Neural cell (in vitro differentiated cells): ENCODE results near the gene BMP7. TPM values are rescaled to one million over a fixed set of nuclear protein-coding genes. Genes with fewer than 3 reads are reported as not detected.
"Not testable (repeated sequence)": the region's sequence is repeated elsewhere in the genome, so short reads cannot be mapped to it uniquely, and the experiment has no call there.

ENCODE experiments used
- H2AFZ ChIP-seq: fragments of 200-600, 300-800 bp; sonication (generic), shearing (Covaris generic); 2 replicates; pipeline ENCODE4 v1.6.0; 2014; ENCODE audit warnings: low read depth, mild to moderate bottlenecking, antibody characterized with exemption, low read length, moderate library complexity
- H3F3A ChIP-seq: fragments of 200-600 bp; shearing (Covaris generic); 2 replicates; pipeline ENCODE4 v1.6.1; 2016; ENCODE audit warnings: mild to moderate bottlenecking, moderate library complexity, mixed read lengths, antibody characterized with exemption, low read length; ENCODE audit not compliant: insufficient read depth, poor library complexity, severe bottlenecking
- H3K27ac ChIP-seq: fragments of 200-600, 300-800 bp; sonication (generic), shearing (Covaris generic); 2 replicates; pipeline ENCODE4 v1.5.1; 2014; ENCODE audit warnings: mild to moderate bottlenecking, low read length, moderate library complexity
- H3K27me3 ChIP-seq: fragments of 300-800, 200-600 bp; sonication (generic), shearing (Covaris generic); 2 replicates; pipeline ENCODE4 v1.6.0; 2014; ENCODE audit warnings: mild to moderate bottlenecking, low read depth, low read length, moderate library complexity; ENCODE audit not compliant: insufficient read depth
- H3K36me3 ChIP-seq: fragments of 300-800, 200-600 bp; sonication (generic), shearing (Covaris generic); 2 replicates; pipeline ENCODE4 v1.5.1; 2014; ENCODE audit warnings: mild to moderate bottlenecking, antibody characterized with exemption, low read length, moderate library complexity; ENCODE audit not compliant: insufficient read depth
- H3K4me2 ChIP-seq: fragments of 300-800, 200-600 bp; sonication (generic), shearing (Covaris generic); 2 replicates; pipeline ENCODE4 v1.6.0; 2014; ENCODE audit warnings: mild to moderate bottlenecking, low read length
- H3K4me3 ChIP-seq: fragments of 300-800, 200-600 bp; sonication (generic), shearing (Covaris generic); 2 replicates; pipeline ENCODE4 v1.5.1; 2014; ENCODE audit warnings: mild to moderate bottlenecking, low read length, moderate library complexity
- H3K79me2 ChIP-seq: fragments of 200-600 bp; shearing (Covaris generic); replicated peaks from 2 replicates; pipeline ENCODE4 v1.6.0; 2014; ENCODE audit warnings: mild to moderate bottlenecking, low read length, moderate library complexity; ENCODE audit not compliant: insufficient read depth
- H3K9ac ChIP-seq: fragments of 300-800, 200-600 bp; sonication (generic), shearing (Covaris generic); 2 replicates; pipeline ENCODE4 v1.6.1; 2016; ENCODE audit warnings: mild to moderate bottlenecking, low read length, mixed read lengths
- H3K9me2 ChIP-seq: fragments of 200-600 bp; shearing (Covaris generic); 2 replicates; pipeline ENCODE4 v1.6.1; 2016; ENCODE audit warnings: mild to moderate bottlenecking, low read length, mixed read lengths; ENCODE audit not compliant: insufficient read depth
- H3K9me3 ChIP-seq: fragments of 200-600, 300-800 bp; sonication (generic), shearing (Covaris generic); 2 replicates; pipeline ENCODE4 v1.6.1; 2016; ENCODE audit warnings: mild to moderate bottlenecking, mixed run types, low read length, moderate library complexity, mixed read lengths
- H4K20me1 ChIP-seq: fragments of 200-600 bp; shearing (Covaris generic); 2 replicates; pipeline ENCODE4 v1.6.1; 2016; ENCODE audit warnings: mild to moderate bottlenecking, mixed run types; ENCODE audit not compliant: insufficient read depth
- CTCF ChIP-seq: fragments of 450-650 bp; IDR thresholded peaks from 2 replicates; pipeline ENCODE4 v1.5.1; 2014; ENCODE audit warnings: antibody characterized with exemption, mild to moderate bottlenecking, moderate library complexity; ENCODE audit not compliant: poor library complexity, severe bottlenecking
- EP300 ChIP-seq: fragments of 450-650 bp; conservative IDR thresholded peaks from 2 replicates; pipeline ENCODE4 v1.6.1; 2014; ENCODE audit warnings: antibody characterized with exemption, mild to moderate bottlenecking, moderate library complexity; ENCODE audit not compliant: poor library complexity, severe bottlenecking
- EZH2 ChIP-seq: fragments of 200-600, 300-800 bp; shearing (Covaris generic), sonication (generic); IDR thresholded peaks from 2 replicates; pipeline ENCODE4 v1.6.1; 2014; ENCODE audit warnings: antibody characterized with exemption, low read length, borderline replicate concordance, mild to moderate bottlenecking; ENCODE audit not compliant: insufficient read depth, poor library complexity, severe bottlenecking
- MXI1 ChIP-seq: fragments of 450-650 bp; conservative IDR thresholded peaks from 2 replicates; pipeline ENCODE4 v1.6.1; 2014; ENCODE audit warnings: antibody characterized with exemption, mild to moderate bottlenecking; ENCODE audit not compliant: poor library complexity, severe bottlenecking
- POLR2AphosphoS5 ChIP-seq: IDR thresholded peaks from 2 replicates; pipeline ENCODE4 v1.6.1; 2012
- RAD21 ChIP-seq: fragments of 450-650 bp; conservative IDR thresholded peaks from 2 replicates; pipeline ENCODE4 v1.6.1; 2014; ENCODE audit warnings: antibody characterized with exemption, mild to moderate bottlenecking, moderate library complexity
- REST ChIP-seq: IDR thresholded peaks from 2 replicates; pipeline ENCODE4 v1.6.1; 2012; ENCODE audit warnings: borderline replicate concordance
- SMC3 ChIP-seq: fragments of 450-650 bp; conservative IDR thresholded peaks from 2 replicates; pipeline ENCODE4 v1.6.1; 2014; ENCODE audit warnings: antibody characterized with exemption, mild to moderate bottlenecking, moderate library complexity; ENCODE audit not compliant: poor library complexity
- TAF1 ChIP-seq: IDR thresholded peaks from 2 replicates; pipeline ENCODE4 v1.6.1; 2012; ENCODE audit warnings: low read depth
- polyA plus RNA-seq: library from polyadenylated mRNA; depleted of rRNA; stranded (reverse); fragments of >200 nt; gene quantifications from 2 replicates; pipeline ENCODE4 v1.2.3, GENCODE V29; 2014

The BMP7 gene
- polyA plus RNA-seq, 1 donor from 2014 or later = 3.6 TPM

GRCh38 chr20:57192311-57192710 lies 74.1 kb downstream of the BMP7 start:
- Histone ChIP-seq H3K9me2 (no peaks in the 10 kb centered on the region), H3K27ac (no peak overlapping the region), H3K9me3 (no peaks in the 10 kb centered on the region), H3K4me2 (no peak overlapping the region), H3K79me2 (no peaks in the 10 kb centered on the region), H3F3A (no peaks in the 10 kb centered on the region), H3K9ac (no peak overlapping the region), H3K4me3 (no peak overlapping the region), H3K36me3 (no peaks in the 10 kb centered on the region), H3K27me3 (no peaks in the 10 kb centered on the region), H4K20me1 (no peaks in the 10 kb centered on the region), H2AFZ (no peak overlapping the region)
- TF ChIP-seq RAD21 = no peak
- TF ChIP-seq EP300 = no peak
- TF ChIP-seq CTCF = no peak
- no peak for TF ChIP-seq TAF1
- no peak for TF ChIP-seq SMC3
- TF ChIP-seq POLR2AphosphoS5 = no peak
- TF ChIP-seq EZH2 = no peak
- TF ChIP-seq REST = no peak
- TF ChIP-seq MXI1 = no peak

- H4K20me1 ChIP-seq, H3K36me3 ChIP-seq, H2AFZ ChIP-seq, H3K27me3 ChIP-seq, H3K9me2 ChIP-seq, H3K27ac ChIP-seq, H3K9ac ChIP-seq, H3K79me2 ChIP-seq, H3K9me3 ChIP-seq, H3F3A ChIP-seq, H3K4me2 ChIP-seq, H3K4me3 ChIP-seq: not testable (repeated sequence)
Measured at GRCh38 chr20:57191265-57191638, 75.2 kb downstream of the BMP7 start.

GRCh38 chr20:57190536-57191264 lies 75.7 kb downstream of the BMP7 start:
- Histone ChIP-seq H3F3A (no peaks in the 10 kb centered on the region), H3K9ac (no peak overlapping the region), H3K4me2 (no peak overlapping the region), H3K9me2 (no peaks in the 10 kb centered on the region), H3K9me3 (no peaks in the 10 kb centered on the region), H2AFZ (no peak overlapping the region), H3K79me2 (no peaks in the 10 kb centered on the region), H3K27me3 (no peaks in the 10 kb centered on the region), H3K36me3 (no peaks in the 10 kb centered on the region), H3K27ac (no peak overlapping the region), H3K4me3 (no peak overlapping the region), H4K20me1 (no peaks in the 10 kb centered on the region)
- no peak for TF ChIP-seq REST
